ENCODE measurements around the gene FLACC1. TPM values are rescaled to one million over a fixed set of nuclear protein-coding genes. Genes with fewer than 3 reads are reported as not detected.
"Not testable (repeated sequence)": the region's sequence is repeated elsewhere in the genome, so short reads cannot be mapped to it uniquely, and the experiment has no call there.

Gene FLACC1, protein sequence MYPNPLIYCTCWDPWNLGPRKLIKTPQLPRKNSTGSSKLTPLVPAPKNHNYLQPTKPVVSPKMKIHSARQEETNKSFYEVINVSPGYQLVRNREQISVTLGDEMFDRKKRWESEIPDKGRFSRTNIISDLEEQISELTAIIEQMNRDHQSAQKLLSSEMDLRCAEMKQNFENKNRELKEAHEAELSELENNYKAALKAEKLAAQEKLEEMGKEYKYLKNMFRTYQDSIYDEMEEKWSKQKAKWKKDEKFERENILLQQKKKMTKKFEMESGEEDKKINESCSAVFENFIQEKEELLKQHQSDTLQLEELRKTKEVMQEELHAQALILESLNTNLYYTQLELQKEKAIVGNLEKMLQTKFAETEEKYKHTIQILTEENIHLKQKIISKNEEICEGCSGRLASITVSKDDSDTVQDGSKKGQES
- total RNA-seq (2014; rRNA removed; shearing (Covaris generic)): 0.45 and 2.1 TPM in 2 replicates
- polyA plus RNA-seq (2014; cell fraction: nucleus; rRNA removed): 0.07 and 2.8 TPM in 2 replicates

DNA sequence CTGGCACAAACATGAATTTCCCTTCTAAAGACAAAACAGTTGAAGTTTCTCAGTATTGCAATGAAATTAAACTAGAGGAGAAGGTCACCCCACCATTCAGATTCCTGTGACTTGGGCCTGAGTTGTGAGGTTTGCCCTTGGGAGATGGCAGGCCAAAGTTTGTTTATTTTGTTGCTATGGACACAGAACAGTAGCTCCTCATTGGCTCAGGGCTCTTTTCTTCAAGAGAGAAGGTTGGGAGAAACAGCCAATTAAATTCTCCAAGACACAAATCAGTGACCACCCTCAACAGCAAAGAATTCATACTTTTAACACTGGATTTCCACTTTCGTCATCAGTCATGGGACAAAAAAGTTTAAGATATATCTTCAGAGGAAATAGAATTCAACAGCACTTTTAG lies at the start of gene FLACC1:
TSS of gene FLACC1 (minus strand) at position 125 of the 400 bp plus-strand sequence. CDS start 5,941 bp downstream, outside the sequence.
- peak; percentile 67 for DNase-seq (ENCODE audit: extremely low read depth, low read depth)

DNA sequence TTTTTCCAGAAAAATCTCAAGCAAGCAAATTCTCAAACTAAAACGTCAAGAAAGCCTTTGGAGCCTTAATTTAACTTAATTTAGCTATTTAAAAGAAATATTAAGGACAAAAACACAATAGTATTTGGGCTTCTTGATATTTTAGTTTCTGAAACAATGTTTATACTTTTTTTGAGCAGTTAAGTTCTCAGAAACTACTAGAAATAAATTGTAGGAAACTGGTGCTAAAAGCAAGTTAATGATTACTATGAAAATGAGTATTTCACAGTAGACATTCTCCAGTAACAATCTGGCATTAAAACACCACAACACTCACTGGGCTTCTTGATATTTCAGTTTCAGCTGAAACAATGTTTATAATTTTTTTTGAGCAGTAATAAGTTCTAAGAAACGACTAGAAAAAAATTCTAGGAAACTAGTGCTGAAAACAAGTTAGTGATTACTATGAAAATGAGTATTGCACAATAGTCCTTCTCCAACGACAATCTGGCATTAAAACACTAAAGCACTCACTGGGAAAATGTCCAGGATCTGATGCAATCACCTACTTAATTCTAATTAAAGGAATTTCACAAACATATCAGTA lies 49.0 kb upstream of the FLACC1 start:
- DNase-seq (ENCODE audit: extremely low read depth, low read depth): peak; percentile 79

DNA sequence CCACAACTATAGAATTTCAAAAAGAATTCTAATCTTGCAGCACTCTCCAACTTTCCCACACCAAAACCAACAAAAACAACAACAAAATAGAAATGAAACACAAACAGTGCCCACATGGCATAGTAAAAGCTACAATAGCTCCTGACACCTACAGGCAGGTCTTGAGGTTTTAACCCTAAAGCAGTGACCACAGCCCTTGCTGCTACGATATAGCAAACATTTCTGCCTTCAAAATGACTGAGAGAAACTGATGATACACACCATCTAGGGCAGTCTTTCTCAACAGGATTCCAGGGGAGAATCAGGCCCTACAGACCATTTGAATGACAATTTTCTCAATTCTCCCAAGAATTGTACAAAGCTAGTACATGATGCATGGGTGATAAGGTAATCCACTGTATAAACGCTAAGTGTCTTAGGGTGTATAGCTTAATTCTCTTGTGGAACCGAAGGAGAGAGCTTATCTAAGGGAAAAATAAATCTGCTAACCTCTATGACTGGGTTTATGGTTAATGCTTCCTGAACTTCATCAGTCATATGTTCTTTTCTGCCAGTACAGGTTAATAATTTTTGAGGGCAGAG lies 47.6 kb upstream of the FLACC1 start:
- no peak for DNase-seq (ENCODE audit: extremely low read depth, low read depth)

DNA sequence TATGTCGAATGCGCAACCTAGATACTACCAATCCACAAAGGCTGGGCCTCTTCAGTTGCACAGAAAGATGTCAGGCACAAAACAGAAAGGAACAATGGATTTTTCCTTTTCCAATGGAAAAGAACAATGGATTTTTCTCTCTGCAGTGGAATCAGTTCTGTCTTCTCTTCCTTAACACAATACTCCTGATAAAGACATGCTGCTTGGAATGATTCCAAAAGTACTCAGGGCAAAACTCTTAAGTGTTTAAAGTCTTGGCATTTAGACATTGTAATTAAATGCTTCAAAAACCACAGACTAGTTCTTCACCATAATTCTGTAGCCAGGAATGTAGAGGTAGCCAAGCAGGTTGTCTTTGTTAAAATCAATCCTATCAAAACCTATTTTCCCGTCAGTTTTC lies 46.7 kb upstream of the FLACC1 start:
- no peak for DNase-seq (ENCODE audit: extremely low read depth, low read depth)

DNA sequence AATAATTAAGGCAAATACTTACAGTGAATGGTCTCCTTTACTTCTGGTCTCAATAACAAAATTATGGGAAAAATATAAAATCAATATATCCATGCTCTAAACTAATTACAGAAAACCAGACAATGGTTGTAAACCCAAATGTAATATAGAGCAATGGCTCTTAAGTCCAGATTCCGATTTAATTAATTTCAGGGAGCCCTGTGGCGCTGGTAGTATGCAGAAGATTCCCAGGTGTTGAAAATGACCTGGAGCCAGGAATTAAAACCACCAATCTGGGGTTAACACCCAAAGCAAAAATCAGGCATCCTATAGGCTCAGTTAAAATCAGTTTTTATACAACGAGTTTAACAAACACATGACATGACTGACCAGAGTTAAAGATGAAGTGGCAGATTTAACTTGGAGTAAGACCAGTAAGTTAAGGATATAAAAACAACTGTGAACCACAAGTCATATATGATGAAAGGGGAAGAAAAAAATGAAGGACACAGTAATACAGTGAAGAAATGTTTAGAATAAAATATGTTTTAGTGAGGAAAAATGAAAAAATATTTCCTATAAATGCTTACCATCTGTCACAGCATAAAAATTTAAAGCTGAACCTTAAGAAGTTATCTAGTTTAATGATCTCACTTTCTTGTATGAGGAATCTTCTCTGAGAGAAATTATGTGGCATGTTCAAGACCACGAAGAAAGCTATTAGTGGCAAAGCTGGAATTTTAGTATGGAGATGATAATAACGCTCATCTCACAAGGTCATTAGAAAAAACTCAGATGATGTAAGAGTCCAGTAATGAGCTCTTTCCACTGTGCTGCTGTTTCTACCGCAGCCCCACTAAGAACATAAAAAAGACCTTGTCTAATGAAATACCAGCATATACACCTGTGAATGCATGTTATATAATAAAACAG lies 45.8 kb upstream of the FLACC1 start:
- peak; percentile 90 for DNase-seq (ENCODE audit: extremely low read depth, low read depth)

DNA sequence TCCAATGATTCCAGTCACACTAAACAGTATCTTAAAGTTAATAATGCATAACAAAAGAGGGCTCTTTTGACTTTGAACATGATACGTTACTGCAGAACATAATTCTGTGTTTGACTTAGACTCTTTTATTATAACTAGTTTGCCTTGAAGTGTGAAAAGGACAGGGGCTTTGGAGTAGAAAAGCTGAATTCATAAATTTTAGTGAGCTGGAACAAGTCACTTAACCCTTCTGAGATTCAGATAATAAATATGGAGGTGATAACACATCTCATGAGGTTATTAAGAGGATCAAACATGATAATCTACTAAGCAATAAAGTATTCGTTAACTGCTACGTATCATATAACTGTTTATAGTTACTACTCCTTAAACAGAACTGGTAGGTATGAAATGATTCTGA lies 44.7 kb upstream of the FLACC1 start:
- no peak for DNase-seq (ENCODE audit: extremely low read depth, low read depth)

DNA sequence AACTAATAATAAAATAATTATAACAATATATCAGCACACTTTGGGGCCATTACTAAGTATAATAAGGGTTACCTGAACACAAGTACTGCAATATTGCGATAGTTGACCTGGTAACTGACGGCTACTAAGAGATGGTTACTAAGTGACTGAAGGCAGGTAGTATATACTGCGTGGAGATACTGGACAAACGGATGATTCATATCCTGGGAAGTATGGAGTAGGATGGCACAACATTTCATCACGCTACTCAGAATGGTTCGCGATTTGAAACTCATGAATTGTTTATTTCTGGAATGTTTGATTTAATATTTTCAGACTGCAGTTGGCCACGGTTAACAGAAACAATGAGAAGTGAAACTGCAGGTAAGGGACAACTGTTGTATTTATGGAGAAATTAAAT lies 39.5 kb upstream of the FLACC1 start:
- DNase-seq (ENCODE audit: extremely low read depth, low read depth): no peak

DNA sequence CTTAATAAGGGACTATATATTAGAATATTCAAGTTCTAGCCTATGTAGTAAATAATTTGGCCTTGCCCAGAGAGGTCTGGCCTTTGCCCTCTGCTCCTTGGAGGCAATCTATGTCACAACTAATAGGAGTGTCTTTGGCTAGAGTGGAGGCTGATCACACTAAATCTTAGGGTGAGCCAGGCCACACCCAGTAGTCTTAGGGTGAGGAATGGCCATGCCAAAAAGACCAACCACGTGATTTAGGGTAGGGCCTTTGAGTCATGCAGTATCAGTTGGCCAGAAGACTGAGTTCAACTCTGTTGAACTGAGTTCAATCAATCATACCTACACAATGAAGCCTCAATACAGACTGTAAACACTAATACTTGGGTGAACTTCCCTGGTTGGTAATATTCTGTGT lies 26.0 kb upstream of the FLACC1 start:
- no peak for DNase-seq (ENCODE audit: extremely low read depth, low read depth)

DNA sequence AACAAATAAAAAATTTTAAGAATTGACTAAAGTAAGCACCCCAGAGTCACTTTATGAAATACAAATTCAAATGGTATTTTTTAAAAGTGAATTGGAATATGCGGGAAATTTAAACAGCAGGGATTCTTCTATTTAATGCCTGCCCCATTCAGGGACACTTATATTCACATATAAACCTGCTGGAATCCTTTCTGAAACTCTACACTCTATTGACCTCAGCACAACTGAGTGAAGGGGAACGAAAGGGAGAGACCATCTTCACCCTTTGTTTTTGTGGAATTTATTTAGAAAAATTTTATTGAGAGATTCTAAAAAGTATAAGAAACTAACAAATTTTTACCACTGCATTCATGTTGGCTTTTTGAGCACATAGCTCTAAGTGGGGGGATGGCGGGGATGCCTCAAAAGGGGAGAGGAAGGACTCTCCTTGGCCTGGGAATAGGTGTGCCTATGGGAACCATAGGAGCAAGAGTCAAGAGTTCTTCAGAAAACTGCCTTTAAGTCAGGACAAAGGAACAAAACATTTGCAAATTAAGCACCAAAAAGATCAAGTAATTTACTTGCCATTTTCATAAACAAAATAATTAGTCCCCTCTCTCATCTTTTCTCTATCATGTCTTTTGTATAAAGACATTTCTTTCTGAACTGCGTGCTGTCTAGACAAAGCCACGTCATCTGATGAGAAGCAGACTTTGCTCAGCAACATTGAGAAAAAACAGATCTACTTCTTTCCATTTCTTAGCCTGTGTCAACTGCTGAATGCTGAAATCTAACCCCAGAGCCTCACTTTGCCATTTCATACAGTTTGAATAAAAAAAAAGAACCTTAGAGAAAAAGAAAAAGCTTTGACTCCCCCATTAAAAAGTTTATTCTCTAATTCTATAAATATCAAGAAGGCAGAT lies 21.6 kb upstream of the FLACC1 start:
- DNase-seq (ENCODE audit: extremely low read depth, low read depth): no peak

DNA sequence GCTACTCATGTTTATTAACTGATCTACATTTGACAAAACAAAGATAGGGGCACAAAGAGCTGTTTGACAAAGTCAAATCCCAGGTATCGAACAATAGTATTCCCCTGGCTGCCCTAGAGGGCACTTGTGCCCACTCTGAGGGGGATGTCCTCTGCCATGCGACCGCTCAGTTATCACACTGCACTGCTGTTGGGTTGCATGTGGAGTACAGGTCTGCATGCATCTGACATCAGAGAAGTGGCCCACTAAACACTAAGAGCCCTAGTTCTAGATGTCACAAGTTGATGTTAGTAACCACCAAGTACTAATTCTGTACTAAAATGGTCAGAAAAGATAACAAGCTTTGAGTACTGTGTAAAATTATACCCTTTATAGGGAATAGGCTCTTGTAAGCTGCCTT lies 20.1 kb upstream of the FLACC1 start:
- no peak for DNase-seq (ENCODE audit: extremely low read depth, low read depth)

DNA sequence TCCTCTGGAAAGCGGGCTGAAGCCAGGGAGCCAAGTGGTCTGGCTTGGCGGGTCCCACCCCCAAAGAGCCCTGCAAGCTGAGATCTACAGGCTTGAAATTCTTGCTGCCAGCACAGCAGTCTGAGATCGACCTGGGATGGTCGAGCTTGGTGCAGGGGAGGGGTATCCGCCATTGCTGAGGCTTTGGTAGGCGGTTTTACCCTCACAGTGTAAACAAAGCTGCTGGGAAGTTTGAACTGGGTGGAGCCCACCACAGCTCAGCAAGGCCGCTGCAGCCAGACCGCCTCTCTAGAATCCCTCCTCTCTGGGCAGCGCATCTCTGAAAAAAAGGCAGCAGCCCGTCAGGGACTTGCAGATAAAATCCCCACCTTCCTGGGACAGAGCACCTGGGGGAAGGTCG lies 12.6 kb upstream of the FLACC1 start:
- no peak for DNase-seq (ENCODE audit: extremely low read depth, low read depth)

DNA sequence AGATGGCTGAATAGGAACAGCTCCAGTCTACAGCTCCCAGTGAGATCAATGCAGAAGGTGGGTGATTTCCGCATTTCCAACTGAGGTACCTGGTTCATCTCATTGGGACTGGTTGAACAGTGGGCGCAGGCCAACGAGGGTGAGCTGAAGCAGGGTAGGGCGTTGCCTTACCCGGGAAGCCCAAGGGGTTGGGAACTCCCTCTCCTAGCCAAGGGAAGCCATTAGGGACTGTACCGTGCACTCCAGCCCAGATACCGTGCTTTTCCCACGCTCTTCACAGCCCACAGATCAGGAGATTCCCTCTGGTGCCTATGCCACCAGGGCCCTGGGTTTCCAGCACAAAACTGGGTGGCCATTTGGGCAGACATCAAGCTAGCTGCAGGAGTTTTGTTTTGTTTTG lies 12.2 kb upstream of the FLACC1 start:
- not testable (repeated sequence) for DNase-seq (ENCODE audit: extremely low read depth, low read depth)

DNA sequence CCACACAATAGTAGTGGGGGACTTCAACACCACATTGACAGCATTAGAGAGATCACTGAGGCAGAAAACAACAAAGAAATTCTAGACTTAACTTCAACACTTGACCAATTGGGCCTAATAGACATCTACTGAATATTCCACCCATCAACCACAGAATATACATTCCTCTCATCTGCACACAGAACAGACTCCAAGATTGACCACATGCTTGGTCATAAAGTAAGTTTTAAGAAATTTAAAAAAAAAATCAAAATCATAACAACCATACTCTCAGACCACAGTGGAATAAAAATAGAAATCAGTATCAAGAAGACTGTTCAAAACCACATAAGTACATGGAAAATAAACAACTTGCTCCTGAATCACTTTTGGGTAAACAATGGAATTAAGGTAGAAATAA lies 9.0 kb upstream of the FLACC1 start:
- no peak for DNase-seq (ENCODE audit: extremely low read depth, low read depth)

DNA sequence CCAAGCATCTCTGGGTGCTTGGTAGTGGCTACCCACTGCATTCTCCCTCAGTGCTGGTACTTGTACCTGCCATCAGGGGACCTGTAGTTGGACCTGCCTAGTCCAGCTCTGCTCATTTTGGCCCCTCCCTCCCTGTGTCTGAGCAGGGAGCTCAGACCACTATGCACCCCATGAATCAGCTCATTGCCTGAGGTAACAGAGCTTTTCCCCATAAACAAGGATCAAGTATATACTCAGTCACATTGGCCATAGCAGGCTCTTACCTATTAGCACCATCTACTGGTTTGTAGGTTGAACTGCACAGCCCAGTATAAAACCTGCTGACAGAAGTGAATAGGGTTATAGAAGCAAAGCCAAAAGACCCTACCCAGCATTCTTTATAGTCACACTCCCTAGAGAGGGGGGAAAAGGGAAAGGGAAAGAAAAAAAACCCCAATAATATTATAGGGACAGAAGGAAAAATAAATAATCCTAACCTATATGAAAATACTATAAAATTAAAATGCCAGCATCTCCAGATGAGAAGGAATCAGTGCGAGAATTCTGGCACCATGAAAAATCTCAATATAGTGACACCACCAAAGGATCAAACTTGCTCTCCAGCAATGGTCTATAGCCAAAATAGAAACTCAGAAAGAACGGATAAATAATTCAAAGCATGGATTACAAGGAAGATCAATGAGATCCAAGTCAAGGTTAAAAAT lies 6.9 kb upstream of the FLACC1 start:
- peak; percentile 57 for DNase-seq (ENCODE audit: extremely low read depth, low read depth)

DNA sequence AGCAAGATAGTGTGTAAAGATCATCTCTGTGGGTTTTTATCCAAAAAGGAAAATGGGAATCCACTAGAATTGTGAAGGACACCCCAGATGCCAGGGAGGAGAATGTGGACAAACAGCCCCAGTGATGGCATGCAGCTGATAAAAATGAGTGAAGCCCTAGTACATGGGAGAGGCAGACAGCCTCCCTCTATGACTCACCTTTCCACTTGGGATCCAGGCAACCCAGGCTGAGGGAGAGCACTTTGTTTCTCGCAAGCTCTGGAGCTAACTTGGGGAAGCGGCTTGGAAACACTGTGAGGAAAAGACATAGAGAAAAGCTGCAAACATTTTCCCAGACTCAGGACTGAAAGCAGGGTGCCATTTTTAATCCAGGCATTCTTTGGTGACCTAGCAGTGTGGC lies 5.3 kb upstream of the FLACC1 start:
- no peak for DNase-seq (ENCODE audit: extremely low read depth, low read depth)

DNA sequence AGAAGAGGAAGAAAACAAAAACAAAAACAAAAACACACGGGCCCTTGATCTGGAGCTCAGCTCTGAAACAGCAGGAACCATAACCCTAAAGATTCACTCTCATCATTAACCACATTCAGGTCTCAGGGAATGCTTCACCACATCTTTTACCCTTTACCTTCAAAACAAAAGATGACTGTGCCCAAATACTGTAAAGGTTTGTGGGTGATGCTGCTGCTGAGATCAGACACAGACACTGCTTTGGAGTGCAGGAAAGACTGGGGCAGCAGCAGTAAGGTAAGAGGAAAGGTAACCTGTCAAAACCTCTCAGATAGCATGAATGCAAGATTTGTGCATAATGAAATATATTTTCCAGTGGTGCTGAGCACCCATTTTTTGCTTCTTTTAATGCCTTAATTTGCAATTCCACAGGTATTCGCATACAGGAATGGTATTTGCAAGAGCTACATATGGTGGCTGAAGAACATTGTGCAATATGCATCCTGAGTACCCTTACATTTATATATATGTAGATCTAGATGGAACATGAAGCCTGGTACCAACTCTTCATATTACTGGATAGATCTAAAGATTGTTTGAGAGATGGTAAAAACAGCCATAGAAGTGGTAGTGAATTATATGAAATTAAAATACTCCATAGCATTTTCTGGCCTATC lies 4.1 kb upstream of the FLACC1 start:
- DNase-seq (ENCODE audit: extremely low read depth, low read depth): no peak

DNA sequence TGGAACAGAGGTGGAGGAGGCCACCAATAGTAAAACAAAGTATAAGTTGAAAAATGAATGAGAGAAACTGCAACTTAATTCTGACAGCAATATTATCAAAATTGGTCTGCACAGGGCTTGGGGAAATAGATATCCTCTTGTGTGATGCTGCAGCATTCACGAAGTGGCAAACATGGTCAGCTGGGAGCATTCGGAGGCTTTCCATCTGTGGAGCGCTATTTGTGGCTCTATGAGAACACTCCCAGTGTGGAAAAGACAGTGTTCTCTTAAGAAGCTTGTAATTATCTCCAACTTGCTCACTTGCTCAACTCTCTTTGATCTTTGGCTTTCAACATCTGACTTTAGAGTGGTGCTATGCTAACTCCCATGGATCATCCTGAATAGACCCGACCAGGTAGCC lies 3.1 kb upstream of the FLACC1 start:
- no peak for DNase-seq (ENCODE audit: extremely low read depth, low read depth)

DNA sequence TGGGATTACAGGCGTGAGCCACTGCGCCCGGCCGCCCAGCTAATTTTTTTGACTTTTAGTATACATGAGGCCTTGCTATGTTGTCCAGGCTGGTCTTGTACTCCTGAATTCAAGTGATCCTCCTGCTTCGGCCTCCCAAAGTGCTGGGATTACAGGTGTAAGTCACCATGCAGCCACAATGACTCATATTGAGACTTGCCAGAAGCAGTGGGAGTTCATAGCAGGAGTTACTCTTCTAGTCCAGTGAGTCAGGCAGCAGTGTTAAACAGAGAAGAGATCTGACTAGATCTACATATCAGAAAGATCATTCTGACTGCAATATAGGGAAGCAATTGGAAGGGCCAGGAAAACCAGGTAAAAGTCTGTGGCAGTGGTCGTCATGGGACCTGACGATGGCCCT lies 1.5 kb upstream of the FLACC1 start:
- DNase-seq (ENCODE audit: extremely low read depth, low read depth): peak; percentile 43

DNA sequence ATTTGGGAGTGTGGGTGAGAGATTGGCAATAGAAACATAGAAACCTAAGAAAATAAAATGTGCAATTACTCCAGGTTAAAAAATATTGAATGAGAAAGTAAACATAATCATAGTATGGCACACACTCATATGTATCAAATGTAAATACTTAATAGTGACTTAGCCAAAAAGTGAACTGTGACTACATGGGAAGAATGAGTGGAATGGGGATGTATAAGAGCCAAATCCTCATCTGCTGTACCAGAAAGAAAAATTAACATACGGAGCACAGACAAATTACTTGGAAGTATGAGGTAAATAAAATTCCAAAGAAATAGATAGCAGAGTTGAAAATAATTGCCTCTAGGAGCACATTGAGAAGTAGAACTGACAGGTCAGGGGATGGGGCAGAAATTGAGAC lies 4.0 kb downstream of the FLACC1 start:
- DNase-seq (ENCODE audit: extremely low read depth, low read depth): no peak

Data from NCI-H460 (cell line).